GM12891 (cell line): Measurements from ENCODE around the gene PRPF39.

Experiments used
- POLR2A ChIP-seq: IDR thresholded peaks from 2 replicates; pipeline ENCODE4 v1.6.1; 2011; ENCODE audit warnings: low read depth, low read length, control low read depth
- POLR2AphosphoS5 ChIP-seq: IDR thresholded peaks from 2 replicates; pipeline ENCODE4 v1.6.1; 2011; ENCODE audit warnings: low read depth, low read length, control low read depth
- SPI1 ChIP-seq: IDR thresholded peaks from 2 replicates; pipeline ENCODE4 v1.6.1; 2011; ENCODE audit warnings: low read depth, low read length, control low read depth
- TAF1 ChIP-seq: IDR thresholded peaks from 2 replicates; pipeline ENCODE4 v1.6.1; 2011; ENCODE audit warnings: low read depth, low read length, control low read depth

GRCh38 chr14:45135659-45136395 lies 51.9 kb downstream of the PRPF39 start, which contains the start of gene FANCM:
- TF ChIP-seq POLR2A (peak; percentile 74; the same call in 1 of the 2 replicates), POLR2AphosphoS5 (peak; percentile 75; the same call in 1 of the 2 replicates), TAF1 (peak; percentile 60; the same call in 1 of the 2 replicates), SPI1 (no peak)
